Thymus (tissue), 11 donors: ENCODE measurements around the gene RGR. TPM values are rescaled to one million over a fixed set of nuclear protein-coding genes. Genes with fewer than 3 reads are reported as not detected.

ENCODE experiments used
- DNase-seq, 9 donors: peaks; one replicate each; pipeline ENCODE4 v3.0.0-alpha.2; 2013; ENCODE audit warnings: low spot score in 9 of 9, low read depth in 6 of 9, missing footprints in 1 of 9
- H3K27ac ChIP-seq, 2 donors: one replicate each; pipeline ENCODE4 v1.5.1; 2013; ENCODE audit warnings: control low read depth in 1 of 2, low read depth in 1 of 2, low read length in 1 of 2, mild to moderate bottlenecking in 1 of 2, moderate library complexity in 1 of 2
- H3K27me3 ChIP-seq, 2 donors: one replicate each; pipeline ENCODE4 v1.5.1; 2013; ENCODE audit warnings: low read length in 1 of 2; ENCODE audit not compliant: control insufficient read depth in 2 of 2, insufficient read depth in 1 of 2
- H3K36me3 ChIP-seq, 2 donors: one replicate each; pipeline ENCODE4 v1.5.1; 2013; ENCODE audit warnings: low read length in 1 of 2, mild to moderate bottlenecking in 1 of 2, moderate library complexity in 1 of 2; ENCODE audit not compliant: control insufficient read depth in 2 of 2, insufficient read depth in 2 of 2
- H3K4me1 ChIP-seq, 2 donors: one replicate each; pipeline ENCODE4 v1.5.1; 2013; ENCODE audit warnings: low read length in 2 of 2; ENCODE audit not compliant: control insufficient read depth in 2 of 2, insufficient read depth in 2 of 2
- H3K4me3 ChIP-seq, 2 donors: one replicate each; pipeline ENCODE4 v1.5.1; 2013; ENCODE audit warnings: low read length in 2 of 2, control low read depth in 1 of 2, mild to moderate bottlenecking in 1 of 2
- H3K9me3 ChIP-seq, 2 donors: one replicate each; pipeline ENCODE4 v1.5.1; 2013; ENCODE audit warnings: low read length in 1 of 2, mild to moderate bottlenecking in 1 of 2; ENCODE audit not compliant: control insufficient read depth in 2 of 2, insufficient read depth in 1 of 2
- WGBS: extraction: QIAGEN DNeasy Blood & Tissue Kit; methylation state at CpG from one replicate; pipeline ENCODE4 v1.1.7; 2013; 5-methylcytosine and 5-hydroxymethylcytosine counted together
- polyA plus RNA-seq: library from polyadenylated mRNA; stranded (reverse); fragments of 200-250 nt; gene quantifications from one replicate; pipeline ENCODE4 v1.2.3, GENCODE V29; 2013
- total RNA-seq: library from RNA; stranded (reverse); fragments of 120-200 nt; gene quantifications from one replicate; pipeline ENCODE4 v1.2.4, GENCODE V29; 2013
- donor health status: healthy.

Gene RGR
- total and polyA plus RNA-seq, 2 donors: 0.18 TPM; not detected in 1

GRCh38 chr10:84286695-84287094, 41.8 kb downstream of the RGR start:
- H3K36me3 ChIP-seq: no peaks in the 10 kb centered on the region
- no peaks in the 10 kb centered on the region for H3K27me3 ChIP-seq
- no peak overlapping the region for H3K27ac ChIP-seq
- no peaks in the 10 kb centered on the region for H3K9me3 ChIP-seq
- no peaks in the 10 kb centered on the region for H3K4me1 ChIP-seq
- DNase-seq: no peak
- no peak overlapping the region for H3K4me3 ChIP-seq

- no peak overlapping the region for H3K27ac ChIP-seq
- H3K36me3 ChIP-seq: no peaks in the 10 kb centered on the region
- no peaks in the 10 kb centered on the region for H3K27me3 ChIP-seq
- no peaks in the 10 kb centered on the region for H3K9me3 ChIP-seq
- H3K4me1 ChIP-seq: no peaks in the 10 kb centered on the region
- no peak overlapping the region for H3K4me3 ChIP-seq
- no peak for DNase-seq
- 95% methylated on average over 1 of the region's 1 CpG for WGBS
Observed at GRCh38 chr10:84288151-84288550, 43.3 kb downstream of the RGR start.

- H3K9me3 ChIP-seq: no peaks in the 10 kb centered on the region
- H3K27me3 ChIP-seq: no peaks in the 10 kb centered on the region
- H3K36me3 ChIP-seq: no peaks in the 10 kb centered on the region
- 96% methylated on average over 1 of the region's 1 CpG for WGBS
- no peak overlapping the region for H3K27ac ChIP-seq
- no peak overlapping the region for H3K4me3 ChIP-seq
- no peak for DNase-seq
- no peaks in the 10 kb centered on the region for H3K4me1 ChIP-seq
Observed at GRCh38 chr10:84289521-84290200, 44.8 kb downstream of the RGR start.

GRCh38 chr10:84290235-84290634, 45.4 kb downstream of the RGR start:
- Histone ChIP-seq H3K36me3 (no peaks in the 10 kb centered on the region), H3K27ac (no peak overlapping the region), H3K4me1 (no peaks in the 10 kb centered on the region), H3K4me3 (no peak overlapping the region), H3K9me3 (no peaks in the 10 kb centered on the region), H3K27me3 (no peaks in the 10 kb centered on the region)
- DNase-seq: no peak
- WGBS: 86% methylated on average over 3 of the region's 3 CpGs

GRCh38 chr10:84291384-84291783, 46.5 kb downstream of the RGR start:
- WGBS: 65% methylated on average over 1 of the region's 1 CpG
- Histone ChIP-seq H3K9me3 (no peaks in the 10 kb centered on the region), H3K4me3 (no peak overlapping the region), H3K36me3 (no peaks in the 10 kb centered on the region), H3K27ac (no peak overlapping the region), H3K4me1 (no peaks in the 10 kb centered on the region), H3K27me3 (no peaks in the 10 kb centered on the region)
- peak in 2 of 9 donors; percentile 16 to 46 for DNase-seq

GRCh38 chr10:84292502-84292901, 47.6 kb downstream of the RGR start:
- DNase-seq: no peak
- Histone ChIP-seq H3K27me3 (no peaks in the 10 kb centered on the region), H3K9me3 (no peaks in the 10 kb centered on the region), H3K36me3 (no peaks in the 10 kb centered on the region), H3K4me1 (no peaks in the 10 kb centered on the region), H3K4me3 (no peak overlapping the region), H3K27ac (no peak overlapping the region)
- WGBS: 94% methylated on average over 2 of the region's 2 CpGs

GRCh38 chr10:84293171-84293570, 48.3 kb downstream of the RGR start:
- Histone ChIP-seq H3K4me3 (no peak overlapping the region), H3K9me3 (no peaks in the 10 kb centered on the region), H3K27ac (no peak overlapping the region), H3K27me3 (no peaks in the 10 kb centered on the region), H3K4me1 (no peaks in the 10 kb centered on the region), H3K36me3 (no peaks in the 10 kb centered on the region)
- 100% methylated on average over 1 of the region's 1 CpG for WGBS
- DNase-seq: no peak

- H3K4me1 ChIP-seq: no peaks in the 10 kb centered on the region
- H3K4me3 ChIP-seq: no peak overlapping the region
- WGBS: 5% methylated on average over 4 of the region's 4 CpGs
- H3K9me3 ChIP-seq: no peaks in the 10 kb centered on the region
- no peaks in the 10 kb centered on the region for H3K27me3 ChIP-seq
- no peak overlapping the region for H3K27ac ChIP-seq
- DNase-seq: peak in 1 of 9 donors; percentile 34
- H3K36me3 ChIP-seq: no peaks in the 10 kb centered on the region
Observed at GRCh38 chr10:84293574-84294016, 48.7 kb downstream of the RGR start.

- Histone ChIP-seq H3K27me3 (no peaks in the 10 kb centered on the region), H3K4me1 (no peaks in the 10 kb centered on the region), H3K9me3 (no peaks in the 10 kb centered on the region), H3K36me3 (no peaks in the 10 kb centered on the region), H3K4me3 (no peak overlapping the region), H3K27ac (no peak overlapping the region)
- WGBS: 100% methylated on average over 1 of the region's 1 CpG
- DNase-seq: no peak
Observed at GRCh38 chr10:84294766-84295447, 50.1 kb downstream of the RGR start.
